WTC11 (cell line): ENCODE data around the gene MRS2. TPM values are rescaled to one million over a fixed set of nuclear protein-coding genes. Genes with fewer than 3 reads are reported as not detected.
"Not testable (repeated sequence)": the region's sequence is repeated elsewhere in the genome, so short reads cannot be mapped to it uniquely, and the experiment has no call there.

Experiments
- ATAC-seq: fragments of 200-7000 bp; cut with Tn5 transposase; 2 replicates; pipeline ENCODE4 v1.10.0; 2021; ENCODE audit warnings: mild to moderate bottlenecking, moderate library complexity
- CTCF ChIA-PET: fragments of 300-600 bp; sonication (Branson Sonifier 250); formaldehyde crosslinking; loops from one replicate; lab custom pipeline; 2021; ENCODE audit warnings: antibody characterized with exemption; lab: Charles Lee
- POLR2A ChIA-PET: fragments of 350-600 bp; sonication (Branson Sonifier 250); formaldehyde crosslinking; loops from one replicate; lab custom pipeline; 2021; ENCODE audit warnings: antibody characterized with exemption; lab: Charles Lee
- DNase-seq: peaks from one replicate; pipeline ENCODE4 v3.0.0; 2021; ENCODE audit warnings: low spot score
- H3K27ac Mint-ChIP-seq: 2 replicates; pipeline ENCODE4 v1.8.0; 2021; ENCODE audit warnings: mixed read lengths
- H3K27me3 Mint-ChIP-seq: 2 replicates; pipeline ENCODE4 v1.8.0; 2021; ENCODE audit warnings: low read depth, mild to moderate bottlenecking, moderate library complexity, mixed read lengths
- H3K36me3 Mint-ChIP-seq: 2 replicates; pipeline ENCODE4 v1.8.0; 2021; ENCODE audit warnings: mixed read lengths
- H3K4me1 Mint-ChIP-seq: 2 replicates; pipeline ENCODE4 v1.8.0; 2022; ENCODE audit warnings: mixed read lengths
- H3K4me3 Mint-ChIP-seq: 2 replicates; pipeline ENCODE4 v1.8.0; 2021; ENCODE audit warnings: mild to moderate bottlenecking, moderate library complexity, mixed read lengths
- H3K9me3 Mint-ChIP-seq: 2 replicates; pipeline ENCODE4 v1.8.0; 2021; ENCODE audit warnings: mixed read lengths
- CREM ChIP-seq: sonication (generic); formaldehyde crosslinking; IDR thresholded peaks from 2 replicates; pipeline ENCODE4 v1.8.1; 2022; ENCODE audit warnings: mild to moderate bottlenecking, missing genetic modification reagents, moderate library complexity
- ERG ChIP-seq: fragments of 250-450 bp; sonication (Bioruptor Pico); IDR thresholded peaks from 2 replicates; pipeline ENCODE4 v1.8.0; 2021; ENCODE audit warnings: mild to moderate bottlenecking
- ETV6 ChIP-seq: sonication (generic); formaldehyde crosslinking; IDR thresholded peaks from 2 replicates; pipeline ENCODE4 v1.8.1; 2022; ENCODE audit warnings: mild to moderate bottlenecking, missing genetic modification reagents
- FOXK1 ChIP-seq: sonication (generic); formaldehyde crosslinking; IDR thresholded peaks from 2 replicates; pipeline ENCODE4 v1.8.0; 2022; ENCODE audit warnings: mild to moderate bottlenecking, moderate library complexity, missing genetic modification reagents
- OVOL2 ChIP-seq: fragments of 250-450 bp; sonication (Bioruptor Pico); IDR thresholded peaks from 2 replicates; pipeline ENCODE4 v1.9.0; 2021; ENCODE audit warnings: mild to moderate bottlenecking, borderline replicate concordance
- TEAD1 ChIP-seq: sonication (generic); formaldehyde crosslinking; IDR thresholded peaks from 2 replicates; pipeline ENCODE4 v1.8.0; 2022; ENCODE audit warnings: mild to moderate bottlenecking, missing genetic modification reagents
- USF2 ChIP-seq: sonication (generic); formaldehyde crosslinking; IDR thresholded peaks from 2 replicates; pipeline ENCODE4 v1.8.1; 2023; ENCODE audit warnings: mild to moderate bottlenecking, missing genetic modification reagents, moderate library complexity
- ZNF423 ChIP-seq: fragments of 250-450 bp; sonication (Bioruptor Pico); IDR thresholded peaks from 2 replicates; pipeline ENCODE4 v2.1.2; 2022; ENCODE audit warnings: mild to moderate bottlenecking, moderate library complexity
- ZNF532 ChIP-seq: fragments of 250-450 bp; sonication (Bioruptor Pico); IDR thresholded peaks from 2 replicates; pipeline ENCODE4 v1.9.0; 2021; ENCODE audit warnings: mild to moderate bottlenecking, borderline replicate concordance
- ZNF671 ChIP-seq: fragments of 250-450 bp; sonication (Bioruptor Pico); IDR thresholded peaks from 2 replicates; pipeline ENCODE4 v1.8.0; 2021; ENCODE audit warnings: mild to moderate bottlenecking
- total RNA-seq: library from RNA; stranded (reverse); gene quantifications from 3 replicates; pipeline ENCODE4 v1.2.3, GENCODE V29; 2021

MRS2 gene
- total RNA-seq, 1 experiment from 2014 or later: 91.6 TPM

- Mint-ChIP-seq H3K27ac (no peak overlapping the region), H3K9me3 (peaks cover 38% of the 10 kb centered on the region), H3K36me3 (peaks cover 36% of the 10 kb centered on the region), H3K4me3 (no peak overlapping the region), H3K27me3 (no peaks in the 10 kb centered on the region; the same call in 1 of the 2 replicates), H3K4me1 (peaks cover 43% of the 10 kb centered on the region)
- DNase-seq: no peak
- TF ChIP-seq CREM (CRISPR knock-in tag) (no peak), OVOL2 (no peak), ZNF423 (CRISPR knock-in tag) (no peak), ZNF671 (CRISPR knock-in tag) (no peak)
- no peak for ATAC-seq
- ChIA-PET POLR2A (no interaction called here), CTCF (interaction anchor here (1.0 kb wide), 1 partner anchor 114 kb away, joined by 3 read pairs; no protein-coding TSS in a partner anchor)
These were observed 5.1 kb upstream of the MRS2 start for GRCh38 chr6:24397631-24398030.

- H3K27ac Mint-ChIP-seq: peak overlapping the region; percentile 92
- POLR2A ChIA-PET: not testable (repeated sequence)
These were observed 2.4 kb upstream of the MRS2 start for GRCh38 chr6:24400045-24401039.

More at GRCh38 chr6:24400045-24401039, 2.4 kb upstream of the MRS2 start:
- ATAC-seq, CTCF ChIA-PET, H3K27me3 Mint-ChIP-seq: not testable (repeated sequence)
- Mint-ChIP-seq H3K9me3 (peaks cover 28% of the 10 kb centered on the region), H3K4me3 (peak overlapping the region; percentile 99), H3K4me1 (peaks cover 57% of the 10 kb centered on the region), H3K36me3 (peaks cover 42% of the 10 kb centered on the region)
- peak; percentile 44 for DNase-seq
- 0 out of 2 replicates have a peak, but pooled peaks have one; percentile 49 for TF ChIP-seq ETV6 (CRISPR knock-in tag)
- peak; percentile 46; the same call in 1 of the 2 replicates for TF ChIP-seq FOXK1
- 0 out of 2 replicates have a peak, but pooled peaks have one; percentile 27 for TF ChIP-seq USF2 (CRISPR knock-in tag)
- 0 out of 2 replicates have a peak, but pooled peaks have one; percentile 63 for TF ChIP-seq TEAD1 (CRISPR knock-in tag)
- TF ChIP-seq ERG (CRISPR knock-in tag): 0 out of 2 replicates have a peak, but pooled peaks have one; percentile 53
- TF ChIP-seq ZNF532 (CRISPR knock-in tag): peak; percentile 44; the same call in 1 of the 2 replicates
